Measurements from ENCODE around the gene ASCL5. TPM values are rescaled to one million over a fixed set of nuclear protein-coding genes. Genes with fewer than 3 reads are reported as not detected.
A peak's percentile ranks its signal among the peaks of the same experiment; 100 is the strongest.

The ASCL5 gene
- total and polyA plus RNA-seq, 2 of the 13 experiments (the other 11 are each of a cell fraction or from before 2014, with no cell fraction given), result not detected

DNA sequence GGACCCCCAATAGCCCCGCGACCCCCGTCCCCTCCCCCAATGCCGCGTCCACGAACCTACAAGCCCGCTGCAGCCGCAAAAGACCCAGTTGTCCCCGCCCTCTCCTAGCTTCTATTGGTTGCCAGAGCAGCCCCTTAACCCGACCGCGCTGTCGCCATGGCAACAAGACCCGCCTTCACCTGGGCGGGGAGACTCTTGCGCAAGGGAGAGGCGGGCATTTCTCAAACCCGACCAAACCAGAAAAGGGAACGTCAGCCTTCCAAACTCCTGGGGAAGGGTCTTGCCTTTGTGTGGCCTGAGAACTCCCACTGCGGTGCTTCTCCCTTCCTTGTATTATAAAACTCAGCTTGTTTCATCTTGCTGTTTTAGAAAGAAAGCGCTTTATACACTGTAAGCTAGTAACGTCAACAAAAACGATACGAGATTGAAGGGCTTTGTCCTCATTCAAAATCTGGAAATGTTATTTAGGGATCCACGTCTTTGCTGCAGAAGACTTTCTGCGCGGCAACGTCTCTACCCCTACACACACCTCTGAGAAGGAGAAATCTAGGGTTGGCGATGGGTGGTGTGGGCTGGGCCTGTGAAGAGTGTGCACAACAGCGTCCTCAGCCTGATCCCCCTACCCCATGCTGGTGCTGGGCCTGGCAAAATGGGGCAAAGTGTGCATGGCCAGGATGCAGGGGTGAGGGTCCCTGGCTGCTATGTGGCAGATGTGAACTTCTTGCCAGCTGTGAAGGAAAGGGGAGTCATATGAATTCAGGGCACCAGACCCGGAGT is 27.6 kb upstream of the ASCL5 start, which contains the start of gene TMEM9 (continued):
- TF ChIP-seq, protein P1, sequence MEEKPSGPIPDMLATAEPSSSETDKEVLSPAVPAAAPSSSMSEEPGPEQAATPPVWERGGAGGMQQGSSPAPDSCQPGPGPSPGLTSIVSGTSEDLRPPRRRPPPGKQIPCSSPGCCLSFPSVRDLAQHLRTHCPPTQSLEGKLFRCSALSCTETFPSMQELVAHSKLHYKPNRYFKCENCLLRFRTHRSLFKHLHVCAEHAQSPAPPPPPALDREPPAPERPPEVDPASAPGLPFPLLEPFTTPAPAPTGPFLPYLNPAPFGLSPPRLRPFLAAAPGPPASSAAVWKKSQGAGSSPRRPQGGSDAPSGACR (CRISPR knock-in tag; IDR thresholded peaks at IDR 0.05), result 0 out of 2 replicates have a peak, but pooled peaks have one; percentile 34
- TF ChIP-seq MED8 (CRISPR knock-in tag; IDR thresholded peaks at IDR 0.05; ENCODE audit: insufficient replicate concordance) (no peak), KDM2A (CRISPR knock-in tag; IDR thresholded peaks at IDR 0.05; ENCODE audit: borderline replicate concordance, low read depth) (0 out of 2 replicates have a peak, but pooled peaks have one; percentile 49), NFKB2 (CRISPR knock-in tag; IDR thresholded peaks at IDR 0.05; ENCODE audit: borderline replicate concordance) (no peak), NFYC (CRISPR knock-in tag; IDR thresholded peaks at IDR 0.05) (peak; percentile 84), ZNF883 (CRISPR knock-in tag; IDR thresholded peaks at IDR 0.05; ENCODE audit: not compliant biosample characterization) (no peak), MBNL3 (CRISPR knock-in tag; conservative IDR thresholded peaks at IDR 0.05) (no peak), ZFP82 (CRISPR knock-in tag; IDR thresholded peaks at IDR 0.05; ENCODE audit: borderline replicate concordance) (no peak), MXI1 (IDR thresholded peaks at IDR 0.05; ENCODE audit: borderline replicate concordance, low read depth, low read length) (peak; percentile 88; the same call in 2 of the 3 replicates), PHF20 (CRISPR knock-in tag; IDR thresholded peaks at IDR 0.05) (no peak), MAFG (CRISPR knock-in tag; IDR thresholded peaks at IDR 0.05) (no peak), MIER3 (CRISPR knock-in tag; IDR thresholded peaks at IDR 0.05; ENCODE audit: borderline replicate concordance) (no peak), CREM (IDR thresholded peaks at IDR 0.05) (0 out of 2 replicates have a peak, but pooled peaks have one; percentile 42), CREM (CRISPR knock-in tag; IDR thresholded peaks at IDR 0.05) (no peak), EED (CRISPR knock-in tag; IDR thresholded peaks at IDR 0.05) (no peak), ETV5 (CRISPR knock-in tag; IDR thresholded peaks at IDR 0.05; ENCODE audit: borderline replicate concordance) (peak; percentile 10; the same call in 1 of the 2 replicates), ZFP37 (CRISPR knock-in tag; IDR thresholded peaks at IDR 0.05; ENCODE audit: borderline replicate concordance) (no peak), PTBP1 (IDR thresholded peaks at IDR 0.05; ENCODE audit: low read depth, low read length, poor library complexity, severe bottlenecking) (no peak), ZNF382 (CRISPR knock-in tag; IDR thresholded peaks at IDR 0.05; ENCODE audit: borderline replicate concordance) (no peak), RFXANK (CRISPR knock-in tag; IDR thresholded peaks at IDR 0.05) (no peak), NONO (IDR thresholded peaks at IDR 0.05) (no peak), NONO (CRISPR knock-in tag; conservative IDR thresholded peaks at IDR 0.05) (peak; percentile 68), PPARG (CRISPR knock-in tag; conservative IDR thresholded peaks at IDR 0.05) (no peak), ONECUT2 (CRISPR knock-in tag; IDR thresholded peaks at IDR 0.05) (no peak)
- TF ChIP-seq, protein P2, sequence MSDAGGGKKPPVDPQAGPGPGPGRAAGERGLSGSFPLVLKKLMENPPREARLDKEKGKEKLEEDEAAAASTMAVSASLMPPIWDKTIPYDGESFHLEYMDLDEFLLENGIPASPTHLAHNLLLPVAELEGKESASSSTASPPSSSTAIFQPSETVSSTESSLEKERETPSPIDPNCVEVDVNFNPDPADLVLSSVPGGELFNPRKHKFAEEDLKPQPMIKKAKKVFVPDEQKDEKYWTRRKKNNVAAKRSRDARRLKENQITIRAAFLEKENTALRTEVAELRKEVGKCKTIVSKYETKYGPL (CRISPR knock-in tag; IDR thresholded peaks at IDR 0.05), result no peak
- TF ChIP-seq, protein P3, sequence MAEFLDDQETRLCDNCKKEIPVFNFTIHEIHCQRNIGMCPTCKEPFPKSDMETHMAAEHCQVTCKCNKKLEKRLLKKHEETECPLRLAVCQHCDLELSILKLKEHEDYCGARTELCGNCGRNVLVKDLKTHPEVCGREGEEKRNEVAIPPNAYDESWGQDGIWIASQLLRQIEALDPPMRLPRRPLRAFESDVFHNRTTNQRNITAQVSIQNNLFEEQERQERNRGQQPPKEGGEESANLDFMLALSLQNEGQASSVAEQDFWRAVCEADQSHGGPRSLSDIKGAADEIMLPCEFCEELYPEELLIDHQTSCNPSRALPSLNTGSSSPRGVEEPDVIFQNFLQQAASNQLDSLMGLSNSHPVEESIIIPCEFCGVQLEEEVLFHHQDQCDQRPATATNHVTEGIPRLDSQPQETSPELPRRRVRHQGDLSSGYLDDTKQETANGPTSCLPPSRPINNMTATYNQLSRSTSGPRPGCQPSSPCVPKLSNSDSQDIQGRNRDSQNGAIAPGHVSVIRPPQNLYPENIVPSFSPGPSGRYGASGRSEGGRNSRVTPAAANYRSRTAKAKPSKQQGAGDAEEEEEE (CRISPR knock-in tag; IDR thresholded peaks at IDR 0.05; ENCODE audit: borderline replicate concordance), result no peak
- TF ChIP-seq, protein P4, sequence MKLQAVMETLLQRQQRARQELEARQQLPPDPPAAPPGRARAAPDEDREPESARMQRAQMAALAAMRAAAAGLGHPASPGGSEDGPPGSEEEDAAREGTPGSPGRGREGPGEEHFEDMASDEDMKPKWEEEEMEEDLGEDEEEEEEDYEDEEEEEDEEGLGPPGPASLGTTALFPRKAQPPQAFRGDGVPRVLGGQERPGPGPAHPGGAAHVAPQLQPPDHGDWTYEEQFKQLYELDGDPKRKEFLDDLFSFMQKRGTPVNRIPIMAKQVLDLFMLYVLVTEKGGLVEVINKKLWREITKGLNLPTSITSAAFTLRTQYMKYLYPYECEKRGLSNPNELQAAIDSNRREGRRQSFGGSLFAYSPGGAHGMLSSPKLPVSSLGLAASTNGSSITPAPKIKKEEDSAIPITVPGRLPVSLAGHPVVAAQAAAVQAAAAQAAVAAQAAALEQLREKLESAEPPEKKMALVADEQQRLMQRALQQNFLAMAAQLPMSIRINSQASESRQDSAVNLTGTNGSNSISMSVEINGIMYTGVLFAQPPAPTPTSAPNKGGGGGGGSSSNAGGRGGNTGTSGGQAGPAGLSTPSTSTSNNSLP (IDR thresholded peaks at IDR 0.05; ENCODE audit: low read depth, low read length), result no peak
